GM10266 (cell line): Measurements from ENCODE around the gene GSTK1.

Experiments
- DNase-seq: peaks from one replicate; pipeline ENCODE4 v3.0.0; 2012; ENCODE audit errors: extremely low spot score
- CTCF ChIP-seq: IDR thresholded peaks from 2 replicates; pipeline ENCODE4 v1.5.1; 2012; ENCODE audit warnings: mild to moderate bottlenecking, low read depth; ENCODE audit not compliant: control insufficient read depth, insufficient read depth; ENCODE audit errors: missing control alignments

GSTK1 gene

GRCh38 chr7:143239813-143240212 is 23.4 kb upstream of the GSTK1 start:
- DNase-seq: no peak
- TF ChIP-seq CTCF: no peak

- TF ChIP-seq CTCF: peak; percentile 88
- DNase-seq: peak; percentile 57
These were observed 22.7 kb upstream of the GSTK1 start for GRCh38 chr7:143240291-143241168.

GRCh38 chr7:143242306-143242705 is 20.9 kb upstream of the GSTK1 start:
- no peak for TF ChIP-seq CTCF
- DNase-seq: no peak

- TF ChIP-seq CTCF: no peak
- no peak for DNase-seq
These were observed 20.1 kb upstream of the GSTK1 start for GRCh38 chr7:143243111-143243510.

GRCh38 chr7:143243614-143244013 is 19.6 kb upstream of the GSTK1 start:
- no peak for TF ChIP-seq CTCF
- DNase-seq: no peak

DNA sequence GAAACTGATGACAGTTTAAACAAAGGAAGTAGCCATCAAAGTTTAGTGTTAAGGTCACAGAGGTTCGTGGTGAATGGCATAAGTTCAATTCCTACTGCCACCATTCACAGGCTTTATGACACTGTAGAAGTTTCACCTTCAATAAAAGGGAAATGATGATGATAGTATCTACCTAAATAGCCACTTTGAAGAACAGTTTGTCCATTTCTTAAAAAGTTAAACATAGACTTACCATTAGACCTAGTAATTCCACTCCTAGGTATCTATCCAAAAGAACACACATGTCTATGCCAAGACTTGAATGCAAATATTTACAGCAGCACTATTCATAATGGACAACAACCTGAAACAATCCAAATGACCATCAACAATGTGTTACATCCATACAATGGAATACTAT is 18.9 kb upstream of the GSTK1 start:
- no peak for DNase-seq
- TF ChIP-seq CTCF: no peak

- no peak for DNase-seq
- TF ChIP-seq CTCF: no peak
These were observed 18.1 kb upstream of the GSTK1 start for GRCh38 chr7:143245123-143245522.
